ENCODE data around the gene OR7G2.

DNA sequence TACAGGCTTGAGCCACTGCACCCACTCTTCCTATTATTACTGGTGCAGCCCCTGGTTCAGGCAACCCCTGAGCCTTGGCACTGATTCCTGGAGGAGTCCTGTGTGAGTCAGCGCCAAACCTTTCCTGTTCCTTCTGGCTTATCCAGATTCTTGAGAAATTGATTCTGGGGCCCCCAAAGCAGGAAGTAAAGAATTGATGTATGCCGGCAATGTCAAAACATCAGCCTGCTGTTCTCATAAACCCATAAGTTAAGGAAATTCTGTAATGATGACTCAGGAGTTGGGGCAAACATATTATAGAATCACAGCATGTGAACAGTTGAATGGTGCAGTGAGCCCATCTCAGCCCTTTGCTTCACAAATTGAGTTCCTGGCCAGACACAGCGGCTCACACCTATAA, 20.9 kb upstream of the OR7G2 start:
- TF ChIP-seq CTCF (IDR thresholded peaks at IDR 0.05; ENCODE audit: low read depth, low read length) (no peak), EZH2phosphoT487 (IDR thresholded peaks at IDR 0.05; ENCODE audit: low read depth) (no peak)

Data from OCI-LY3 (cell line).